OCI-LY3 (cell line): ENCODE results near the gene PIK3CD.

Experiments
- H2AFZ ChIP-seq: fragments of 200-600, 300-600 bp; shearing (Covaris generic); 2 replicates; pipeline ENCODE4 v1.6.0; 2014; ENCODE audit warnings: antibody characterized with exemption, low read depth, low read length
- H3K27ac ChIP-seq: fragments of 200-600, 300-600 bp; sonication (generic); 2 replicates; pipeline ENCODE4 v1.5.1; 2014; ENCODE audit warnings: mild to moderate bottlenecking, low read length, moderate library complexity, mixed read lengths
- H3K27me3 ChIP-seq: fragments of 200-600, 300-600 bp; sonication (generic); 2 replicates; pipeline ENCODE4 v1.6.1; 2014; ENCODE audit warnings: low read depth, low read length, mixed read lengths
- H3K36me3 ChIP-seq: fragments of 200-600, 300-600 bp; sonication (generic); replicated peaks from 2 replicates; pipeline ENCODE3; 2014; ENCODE audit warnings: low read depth, low read length, mixed read lengths
- H3K4me1 ChIP-seq: fragments of 300-600, 200-600 bp; sonication (generic); 2 replicates; pipeline ENCODE4 v1.6.1; 2014; ENCODE audit warnings: low read length, mixed read lengths
- H3K4me2 ChIP-seq: fragments of 200-600, 300-600 bp; sonication (generic); 2 replicates; pipeline ENCODE4 v1.6.1; 2014; ENCODE audit warnings: low read length, mixed read lengths
- H3K4me3 ChIP-seq: fragments of 300-600, 200-600 bp; sonication (generic); 2 replicates; pipeline ENCODE4 v1.5.1; 2014; ENCODE audit warnings: antibody characterized with exemption, mild to moderate bottlenecking, low read length, moderate library complexity
- H3K79me2 ChIP-seq: fragments of 300-600, 200-600 bp; shearing (Covaris generic); 2 replicates; pipeline ENCODE4 v1.6.1; 2014; ENCODE audit warnings: mild to moderate bottlenecking, low read length, mixed read lengths
- H3K9ac ChIP-seq: fragments of 300-600, 200-600 bp; shearing (Covaris generic); 2 replicates; pipeline ENCODE4 v1.6.0; 2014; ENCODE audit warnings: mild to moderate bottlenecking, low read length, moderate library complexity
- H3K9me3 ChIP-seq: fragments of 200-600, 300-600 bp; shearing (Covaris generic); 2 replicates; pipeline ENCODE4 v1.6.1; 2014; ENCODE audit warnings: low read length, mixed read lengths; ENCODE audit not compliant: insufficient read depth
- H4K20me1 ChIP-seq: fragments of 200-600, 300-600 bp; sonication (generic); 2 replicates; pipeline ENCODE4 v1.6.1; 2016; ENCODE audit warnings: low read length, mixed read lengths; ENCODE audit not compliant: insufficient read depth
- CTCF ChIP-seq: fragments of 200-600, 300-600 bp; sonication (generic); IDR thresholded peaks from 2 replicates; pipeline ENCODE4 v1.5.1; 2014; ENCODE audit warnings: antibody characterized with exemption, low read length, low read depth
- EZH2phosphoT487 ChIP-seq: fragments of 200-600 bp; shearing (Covaris generic); IDR thresholded peaks from 2 replicates; pipeline ENCODE4 v1.6.1; 2018; ENCODE audit warnings: antibody characterized with exemption, mixed run types, low read depth

Gene PIK3CD

GRCh38 chr1:9737057-9737456 is 85.5 kb downstream of the PIK3CD start:
- no peak overlapping the region for H2AFZ ChIP-seq
- H3K4me3 ChIP-seq, result no peak overlapping the region
- no peaks in the 10 kb centered on the region for H4K20me1 ChIP-seq
- no peaks in the 10 kb centered on the region for H3K4me1 ChIP-seq
- H3K36me3 ChIP-seq, result peaks cover 38% of the 10 kb centered on the region
- no peak overlapping the region for H3K4me2 ChIP-seq
- H3K79me2 ChIP-seq, result no peaks in the 10 kb centered on the region
- H3K27ac ChIP-seq, result no peak overlapping the region
- H3K9me3 ChIP-seq, result no peaks in the 10 kb centered on the region
- no peaks in the 10 kb centered on the region for H3K27me3 ChIP-seq
- TF ChIP-seq CTCF, result no peak
- TF ChIP-seq EZH2phosphoT487, result no peak
- H3K9ac ChIP-seq, result no peak overlapping the region

GRCh38 chr1:9737671-9738070 is 86.1 kb downstream of the PIK3CD start:
- Histone ChIP-seq H3K79me2 (no peaks in the 10 kb centered on the region), H3K9ac (no peak overlapping the region), H3K4me3 (no peak overlapping the region), H3K27ac (no peak overlapping the region), H3K27me3 (no peaks in the 10 kb centered on the region), H2AFZ (no peak overlapping the region), H3K4me1 (no peaks in the 10 kb centered on the region), H3K36me3 (peaks cover 37% of the 10 kb centered on the region), H3K9me3 (no peaks in the 10 kb centered on the region), H4K20me1 (no peaks in the 10 kb centered on the region), H3K4me2 (no peak overlapping the region)
- TF ChIP-seq CTCF, result no peak
- no peak for TF ChIP-seq EZH2phosphoT487

- Histone ChIP-seq H3K79me2 (no peaks in the 10 kb centered on the region), H4K20me1 (no peaks in the 10 kb centered on the region), H3K9ac (no peak overlapping the region), H3K4me2 (no peak overlapping the region), H2AFZ (no peak overlapping the region), H3K27me3 (no peaks in the 10 kb centered on the region), H3K4me3 (no peak overlapping the region), H3K9me3 (no peaks in the 10 kb centered on the region), H3K4me1 (no peaks in the 10 kb centered on the region), H3K36me3 (peaks cover 23% of the 10 kb centered on the region), H3K27ac (no peak overlapping the region)
- TF ChIP-seq EZH2phosphoT487 (no peak), CTCF (no peak)
Measured at GRCh38 chr1:9744106-9744799, 92.7 kb downstream of the PIK3CD start.

- H3K9me3 ChIP-seq, result no peaks in the 10 kb centered on the region
- TF ChIP-seq CTCF, result no peak
- no peak for TF ChIP-seq EZH2phosphoT487
- H3K36me3 ChIP-seq, result peaks cover 16% of the 10 kb centered on the region
- H3K27me3 ChIP-seq, result no peaks in the 10 kb centered on the region
- H3K27ac ChIP-seq, result no peak overlapping the region
- no peak overlapping the region for H3K4me2 ChIP-seq
- H2AFZ ChIP-seq, result no peak overlapping the region
- no peaks in the 10 kb centered on the region for H4K20me1 ChIP-seq
- H3K4me3 ChIP-seq, result no peak overlapping the region
- no peaks in the 10 kb centered on the region for H3K4me1 ChIP-seq
- H3K9ac ChIP-seq, result no peak overlapping the region
- no peaks in the 10 kb centered on the region for H3K79me2 ChIP-seq
Measured at GRCh38 chr1:9746211-9746610, 94.7 kb downstream of the PIK3CD start.
